ENCODE measurements around the gene S100A10.
A peak's percentile ranks its signal among the peaks of the same experiment; 100 is the strongest.

S100A10 gene

GRCh38 chr1:152009691-152010090 is 16.0 kb upstream of the S100A10 start:
- no peak for DNase-seq

GRCh38 chr1:152007047-152007446 is 13.4 kb upstream of the S100A10 start:
- DNase-seq = no peak

GRCh38 chr1:152005360-152005912 is 11.8 kb upstream of the S100A10 start:
- no peak for DNase-seq

- no peak for DNase-seq
Measured at GRCh38 chr1:152003846-152004442, 10.3 kb upstream of the S100A10 start.

- DNase-seq = no peak
Measured at GRCh38 chr1:152002960-152003359, 9.3 kb upstream of the S100A10 start.

GRCh38 chr1:152001631-152002584 is 8.2 kb upstream of the S100A10 start:
- DNase-seq = peak; percentile 60 to 66

- DNase-seq = no peak
Measured at GRCh38 chr1:152000964-152001630, 7.4 kb upstream of the S100A10 start.

GRCh38 chr1:151998611-151999362 is 5.1 kb upstream of the S100A10 start:
- no peak for DNase-seq

GRCh38 chr1:151997284-151997570 is 3.6 kb upstream of the S100A10 start:
- no peak for DNase-seq

- no peak for DNase-seq
Measured at GRCh38 chr1:151995774-151996173, 2.1 kb upstream of the S100A10 start.

- no peak for DNase-seq
Measured at GRCh38 chr1:151994956-151995355, 1.3 kb upstream of the S100A10 start.

GRCh38 chr1:151993084-151993733 is 450 bp downstream of the S100A10 start:
- DNase-seq = no peak

- no peak for DNase-seq
Measured at GRCh38 chr1:151992303-151993083, 1.2 kb downstream of the S100A10 start.

- DNase-seq = no peak
Measured at GRCh38 chr1:151991663-151992302, 1.9 kb downstream of the S100A10 start.

- no peak for DNase-seq
Measured at GRCh38 chr1:151990856-151991198, 2.8 kb downstream of the S100A10 start.

- DNase-seq = no peak
Measured at GRCh38 chr1:151990058-151990855, 3.4 kb downstream of the S100A10 start.

- DNase-seq = no peak
Measured at GRCh38 chr1:151989211-151989862, 4.3 kb downstream of the S100A10 start.

- no peak for DNase-seq
Measured at GRCh38 chr1:151988405-151988923, 5.2 kb downstream of the S100A10 start.

- DNase-seq = no peak
Measured at GRCh38 chr1:151986501-151987190, 7.0 kb downstream of the S100A10 start.
